Dedifferentiated amniotic fluid mesenchymal stem cell (primary cell): Measurements from ENCODE around the gene PRR14L.

Experiments used
- DNase-seq: peaks from one replicate; pipeline ENCODE4 v3.0.0-alpha.2; 2016; ENCODE audit errors: extremely low spot score

Gene PRR14L

DNA sequence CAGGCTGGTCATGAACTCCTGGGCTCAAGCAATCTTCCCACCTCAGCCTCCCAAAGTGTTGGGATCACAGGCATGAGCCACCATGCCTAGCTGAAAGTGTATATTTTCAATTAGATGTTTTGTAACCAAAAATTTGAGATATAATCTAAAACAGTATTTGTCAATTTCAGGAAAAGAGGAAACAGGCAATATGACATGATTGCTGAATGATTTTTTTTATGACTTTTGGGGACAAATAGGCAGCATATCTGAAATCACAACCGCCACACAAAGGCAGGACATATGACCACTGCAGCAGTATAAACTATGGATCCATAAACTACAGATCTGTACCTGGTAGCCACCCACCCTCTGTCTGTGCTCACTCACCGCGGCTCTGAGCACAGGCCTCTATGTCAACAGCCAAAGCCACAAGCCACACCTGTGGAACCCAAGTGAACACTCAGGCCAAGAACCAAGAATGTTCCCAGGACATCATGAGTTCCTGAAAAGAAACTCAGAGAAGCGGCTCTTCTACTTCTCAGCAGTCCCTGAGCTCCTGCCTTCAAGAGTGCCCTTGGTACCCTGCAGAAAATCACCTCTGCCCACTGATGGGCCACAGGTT lies 110.4 kb downstream of the PRR14L start:
- DNase-seq, result no peak

DNA sequence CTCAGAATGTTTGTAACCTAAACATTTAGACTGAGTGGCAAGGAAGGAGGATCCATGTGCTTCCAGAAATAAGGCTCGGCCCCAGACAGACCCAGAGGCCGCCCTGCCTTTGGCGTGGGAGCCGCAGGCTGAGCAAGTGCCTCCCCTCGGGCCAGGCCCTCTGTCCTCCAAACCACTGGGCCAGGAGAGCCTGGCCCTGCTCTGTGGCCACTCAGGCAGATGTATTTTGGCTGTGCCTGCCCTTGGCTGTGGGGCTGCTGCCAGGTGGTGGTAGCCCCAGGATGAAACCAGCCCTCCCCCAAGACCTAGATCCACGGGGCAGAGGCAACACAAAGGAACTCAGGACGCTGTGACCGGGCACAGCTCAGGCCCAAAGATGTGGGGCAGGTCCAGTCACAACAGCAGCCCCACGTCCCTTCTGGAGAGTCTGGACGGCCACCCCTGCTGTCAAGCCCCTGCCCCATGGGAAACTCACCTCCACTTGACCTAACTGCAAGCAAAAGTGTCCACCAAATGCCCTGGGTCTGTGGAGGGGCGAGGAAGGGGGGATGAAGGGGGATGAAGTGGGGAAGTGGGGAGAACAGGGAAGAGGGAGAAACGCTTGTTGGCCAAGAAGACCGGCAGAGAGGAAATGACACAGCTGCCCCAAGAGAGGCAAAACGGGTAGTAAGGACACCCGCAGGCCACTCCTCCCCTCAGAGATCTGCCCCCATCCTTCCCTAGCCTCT lies 111.9 kb downstream of the PRR14L start:
- no peak for DNase-seq

GRCh38 chr22:31637447-31637890 lies 112.5 kb downstream of the PRR14L start:
- DNase-seq, result no peak

- no peak for DNase-seq
Measured at GRCh38 chr22:31635638-31636306, 114.2 kb downstream of the PRR14L start.

- DNase-seq, result no peak
Measured at GRCh38 chr22:31631436-31631835, 118.5 kb downstream of the PRR14L start.
